Measurements from ENCODE around the gene KSR1. TPM values are rescaled to one million over a fixed set of nuclear protein-coding genes. Genes with fewer than 3 reads are reported as not detected.
"Not testable (repeated sequence)": the region's sequence is repeated elsewhere in the genome, so short reads cannot be mapped to it uniquely, and the experiment has no call there.

The KSR1 gene
- total RNA-seq, 1 experiment from 2014 or later = 21.7 TPM

DNA sequence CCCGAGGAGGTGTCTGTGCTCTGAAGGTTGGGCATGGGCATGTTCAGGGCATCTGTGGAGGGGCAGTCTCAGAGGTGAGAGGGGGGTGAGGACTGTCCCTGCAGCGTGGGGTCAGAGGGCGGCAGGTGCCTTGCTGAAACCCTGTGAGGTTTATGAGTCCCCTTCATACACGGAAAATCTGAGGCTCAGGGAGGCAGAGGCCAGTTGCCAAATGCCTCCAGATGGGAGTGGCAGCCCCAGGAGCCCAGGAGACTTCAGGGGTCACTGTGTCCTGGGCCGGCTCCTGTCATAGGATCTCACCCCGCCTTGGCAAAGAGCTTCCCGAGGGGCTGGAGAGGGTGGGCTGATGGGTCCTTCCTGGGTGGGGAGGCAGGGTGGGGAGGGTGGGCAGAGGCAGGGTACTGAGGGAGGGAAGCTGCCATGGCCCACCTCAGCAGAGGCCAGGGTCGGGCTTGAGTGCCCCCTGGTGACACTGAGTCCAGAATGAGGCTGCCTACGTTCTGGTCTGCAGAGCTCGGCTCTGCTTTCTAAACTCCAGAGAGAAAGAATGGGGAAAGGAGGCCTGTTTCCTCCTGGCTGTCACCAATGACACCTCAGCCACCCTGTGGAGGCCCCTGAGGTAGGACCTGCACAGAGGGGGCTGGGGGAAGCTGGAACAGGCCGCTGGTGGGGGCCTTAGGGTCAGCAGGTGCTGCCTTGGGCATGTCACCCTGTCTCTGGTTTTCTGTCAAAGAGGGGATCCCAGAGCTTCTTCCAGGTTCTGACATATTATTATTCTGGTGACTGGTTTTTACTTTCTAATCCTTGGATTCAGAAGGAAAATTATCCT is 175.9 kb downstream of the KSR1 start:
- in situ Hi-C loops (cut with HindIII; ENCODE audit: low pct_unique_long_range_greater_than_20kb, low sequenced_read_pairs) = no loop called here
- no peaks in the 10 kb centered on the region for H3K4me1 ChIP-seq (ENCODE audit: control insufficient read depth, insufficient read depth, low read length)
- ChIA-PET POLR2A (no interaction called here), CTCF (interaction anchor here (0.6 kb wide), 1 partner anchor 68 kb away, joined by 3 read pairs; no protein-coding TSS in a partner anchor)
- TF ChIP-seq, protein P1, sequence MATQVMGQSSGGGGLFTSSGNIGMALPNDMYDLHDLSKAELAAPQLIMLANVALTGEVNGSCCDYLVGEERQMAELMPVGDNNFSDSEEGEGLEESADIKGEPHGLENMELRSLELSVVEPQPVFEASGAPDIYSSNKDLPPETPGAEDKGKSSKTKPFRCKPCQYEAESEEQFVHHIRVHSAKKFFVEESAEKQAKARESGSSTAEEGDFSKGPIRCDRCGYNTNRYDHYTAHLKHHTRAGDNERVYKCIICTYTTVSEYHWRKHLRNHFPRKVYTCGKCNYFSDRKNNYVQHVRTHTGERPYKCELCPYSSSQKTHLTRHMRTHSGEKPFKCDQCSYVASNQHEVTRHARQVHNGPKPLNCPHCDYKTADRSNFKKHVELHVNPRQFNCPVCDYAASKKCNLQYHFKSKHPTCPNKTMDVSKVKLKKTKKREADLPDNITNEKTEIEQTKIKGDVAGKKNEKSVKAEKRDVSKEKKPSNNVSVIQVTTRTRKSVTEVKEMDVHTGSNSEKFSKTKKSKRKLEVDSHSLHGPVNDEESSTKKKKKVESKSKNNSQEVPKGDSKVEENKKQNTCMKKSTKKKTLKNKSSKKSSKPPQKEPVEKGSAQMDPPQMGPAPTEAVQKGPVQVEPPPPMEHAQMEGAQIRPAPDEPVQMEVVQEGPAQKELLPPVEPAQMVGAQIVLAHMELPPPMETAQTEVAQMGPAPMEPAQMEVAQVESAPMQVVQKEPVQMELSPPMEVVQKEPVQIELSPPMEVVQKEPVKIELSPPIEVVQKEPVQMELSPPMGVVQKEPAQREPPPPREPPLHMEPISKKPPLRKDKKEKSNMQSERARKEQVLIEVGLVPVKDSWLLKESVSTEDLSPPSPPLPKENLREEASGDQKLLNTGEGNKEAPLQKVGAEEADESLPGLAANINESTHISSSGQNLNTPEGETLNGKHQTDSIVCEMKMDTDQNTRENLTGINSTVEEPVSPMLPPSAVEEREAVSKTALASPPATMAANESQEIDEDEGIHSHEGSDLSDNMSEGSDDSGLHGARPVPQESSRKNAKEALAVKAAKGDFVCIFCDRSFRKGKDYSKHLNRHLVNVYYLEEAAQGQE (IDR thresholded peaks at IDR 0.05; ENCODE audit: insufficient read depth in 1 of 2, low read depth in 2 of 2, low read length in 1 of 2) = no peak
- TF ChIP-seq SIN3A (IDR thresholded peaks at IDR 0.05; ENCODE audit: borderline replicate concordance, insufficient read depth, low read depth, low read length) (no peak), POLR2AphosphoS5 (IDR thresholded peaks at IDR 0.05; ENCODE audit: low read depth, low read length) (no peak), TCF7L2 (IDR thresholded peaks at IDR 0.05; ENCODE audit: low read depth, low read length) (no peak)
- TF ChIP-seq, protein P2, sequence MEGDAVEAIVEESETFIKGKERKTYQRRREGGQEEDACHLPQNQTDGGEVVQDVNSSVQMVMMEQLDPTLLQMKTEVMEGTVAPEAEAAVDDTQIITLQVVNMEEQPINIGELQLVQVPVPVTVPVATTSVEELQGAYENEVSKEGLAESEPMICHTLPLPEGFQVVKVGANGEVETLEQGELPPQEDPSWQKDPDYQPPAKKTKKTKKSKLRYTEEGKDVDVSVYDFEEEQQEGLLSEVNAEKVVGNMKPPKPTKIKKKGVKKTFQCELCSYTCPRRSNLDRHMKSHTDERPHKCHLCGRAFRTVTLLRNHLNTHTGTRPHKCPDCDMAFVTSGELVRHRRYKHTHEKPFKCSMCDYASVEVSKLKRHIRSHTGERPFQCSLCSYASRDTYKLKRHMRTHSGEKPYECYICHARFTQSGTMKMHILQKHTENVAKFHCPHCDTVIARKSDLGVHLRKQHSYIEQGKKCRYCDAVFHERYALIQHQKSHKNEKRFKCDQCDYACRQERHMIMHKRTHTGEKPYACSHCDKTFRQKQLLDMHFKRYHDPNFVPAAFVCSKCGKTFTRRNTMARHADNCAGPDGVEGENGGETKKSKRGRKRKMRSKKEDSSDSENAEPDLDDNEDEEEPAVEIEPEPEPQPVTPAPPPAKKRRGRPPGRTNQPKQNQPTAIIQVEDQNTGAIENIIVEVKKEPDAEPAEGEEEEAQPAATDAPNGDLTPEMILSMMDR (IDR thresholded peaks at IDR 0.05) = no peak
- no peaks in the 10 kb centered on the region for H3K36me3 ChIP-seq (ENCODE audit: control insufficient read depth, insufficient read depth, low read length)
- DNase-seq (ENCODE audit: low read depth, low spot score) (no peak), ATAC-seq (peak; percentile 39; the same call in 1 of the 2 replicates)
- H3K27ac ChIP-seq (ENCODE audit: low read length) = no peak overlapping the region
- intact Hi-C loops (cut with micrococcal nuclease; ENCODE audit: unreplicated experiment) = no loop called here
- H3K9me3 ChIP-seq (ENCODE audit: control insufficient read depth, insufficient read depth, low read depth, low read length) = no peaks in the 10 kb centered on the region
- BruUV-seq (replicated peaks) = no TSS peak
- H3K4me3 ChIP-seq (ENCODE audit: low read depth in 2 of 2, low read length in 2 of 2) = no peak overlapping the region
- H3K27me3 ChIP-seq (ENCODE audit: control insufficient read depth, insufficient read depth, low read length) = no peaks in the 10 kb centered on the region

DNA sequence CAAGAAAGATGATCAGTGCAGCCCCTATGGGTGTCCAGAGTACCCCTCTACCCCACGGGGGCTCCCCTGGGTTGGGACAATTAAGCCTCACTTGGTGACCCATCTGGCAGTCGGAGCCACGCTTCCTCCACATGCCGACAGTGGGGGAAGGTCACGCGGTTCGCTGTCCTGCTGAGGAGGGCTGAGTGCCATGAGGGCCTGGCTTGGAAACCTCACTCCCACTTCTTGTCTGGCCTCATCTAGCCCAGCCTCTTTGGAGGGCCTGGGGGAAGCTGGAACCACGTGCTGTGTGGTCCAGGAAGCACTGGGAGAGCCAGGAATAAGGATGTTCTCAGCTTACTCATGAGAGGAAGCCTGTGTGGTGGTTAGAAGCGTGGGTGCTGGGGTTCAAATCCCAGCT is 176.5 kb downstream of the KSR1 start:
- DNase-seq (ENCODE audit: low read depth, low spot score); CTCF ChIA-PET; in situ Hi-C loops (cut with HindIII; ENCODE audit: low pct_unique_long_range_greater_than_20kb, low sequenced_read_pairs); POLR2A ChIA-PET; BruUV-seq (replicated peaks); H3K9me3 ChIP-seq (ENCODE audit: control insufficient read depth, insufficient read depth, low read depth, low read length); ATAC-seq; H3K36me3 ChIP-seq (ENCODE audit: control insufficient read depth, insufficient read depth, low read length); intact Hi-C loops (cut with micrococcal nuclease; ENCODE audit: unreplicated experiment); H3K27ac ChIP-seq (ENCODE audit: low read length); H3K27me3 ChIP-seq (ENCODE audit: control insufficient read depth, insufficient read depth, low read length); H3K4me1 ChIP-seq (ENCODE audit: control insufficient read depth, insufficient read depth, low read length); H3K4me3 ChIP-seq (ENCODE audit: low read depth in 2 of 2, low read length in 2 of 2): not testable (repeated sequence)

All from Panc1 (cell line).